Globus pallidus (tissue), 1 donor: ENCODE data around the gene KIF5B.

Source experiments
- DNase-seq: peaks from one replicate; pipeline ENCODE4 v3.0.0-alpha.2; 2015; ENCODE audit warnings: low spot score

The KIF5B gene

GRCh38 chr10:31961277-31962074 lies 94.7 kb downstream of the KIF5B start:
- DNase-seq: no peak

- DNase-seq: no peak
Measured at GRCh38 chr10:31959461-31960173, 96.6 kb downstream of the KIF5B start.
